ENCODE data around the gene MICALL1.
"Not testable (repeated sequence)": the region's sequence is repeated elsewhere in the genome, so short reads cannot be mapped to it uniquely, and the experiment has no call there.

The MICALL1 gene

GRCh38 chr22:37959231-37959825 is 53.2 kb downstream of the MICALL1 start:
- DNase-seq: no peak

GRCh38 chr22:37961062-37961461 is 55.0 kb downstream of the MICALL1 start:
- DNase-seq: no peak

DNA sequence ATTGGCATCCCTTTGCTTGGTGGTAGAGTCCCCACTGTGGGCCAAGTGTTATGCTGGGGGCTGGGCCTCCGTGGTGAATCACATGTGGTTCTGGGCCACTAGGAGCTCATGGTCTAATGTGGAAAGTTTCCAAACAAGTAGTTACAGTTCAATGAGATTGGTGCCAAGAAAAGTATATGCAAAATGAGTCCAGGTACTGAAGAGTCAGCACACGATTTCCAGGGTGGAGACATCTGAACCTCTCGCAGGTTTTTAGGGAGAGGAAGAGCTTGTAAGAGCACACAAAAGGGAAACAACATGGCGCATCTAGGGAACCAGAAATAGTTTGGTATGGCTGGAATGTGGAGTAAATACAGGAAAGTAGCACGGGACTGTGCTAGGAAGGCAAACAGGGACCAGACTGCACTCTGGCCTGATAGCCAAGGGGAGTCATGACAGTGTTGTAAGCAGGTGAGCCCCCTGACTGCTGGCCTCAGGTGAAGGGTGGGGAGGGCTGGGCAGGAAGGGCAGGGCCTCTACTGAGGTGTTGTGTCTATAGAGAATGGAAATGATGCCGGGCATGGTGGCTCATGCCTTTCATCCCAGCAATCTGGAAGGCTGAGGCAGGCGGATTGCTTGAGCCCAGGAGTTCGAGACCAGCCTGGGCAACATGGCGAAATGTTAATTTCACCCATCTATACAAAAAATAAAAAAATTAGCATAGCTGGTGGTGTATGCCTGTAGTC is 60.0 kb downstream of the MICALL1 start:
- DNase-seq: no peak

DNA sequence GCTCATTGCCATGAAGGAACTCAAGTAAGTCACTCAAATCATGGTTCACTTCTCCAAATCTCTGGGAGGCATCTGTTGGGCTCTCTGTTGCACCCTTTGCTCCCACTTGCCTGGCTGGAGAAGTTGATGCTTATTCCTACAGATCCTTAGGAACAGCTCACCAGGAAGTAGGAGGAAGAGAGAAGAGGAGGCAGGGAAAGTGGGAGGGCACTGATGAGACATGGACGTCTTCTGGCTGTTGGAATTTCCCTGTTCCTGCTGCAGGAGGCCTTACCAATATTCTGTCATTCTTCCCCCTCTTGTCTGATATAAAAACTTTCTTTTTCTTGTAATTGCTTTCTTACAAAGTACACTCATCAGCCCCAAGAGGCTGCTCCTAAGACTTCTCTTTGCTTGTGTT is 61.0 kb downstream of the MICALL1 start:
- DNase-seq: no peak

- no peak for DNase-seq
These were observed 61.7 kb downstream of the MICALL1 start for GRCh38 chr22:37967637-37968451.

GRCh38 chr22:37968452-37969251 is 62.6 kb downstream of the MICALL1 start:
- no peak for DNase-seq

DNA sequence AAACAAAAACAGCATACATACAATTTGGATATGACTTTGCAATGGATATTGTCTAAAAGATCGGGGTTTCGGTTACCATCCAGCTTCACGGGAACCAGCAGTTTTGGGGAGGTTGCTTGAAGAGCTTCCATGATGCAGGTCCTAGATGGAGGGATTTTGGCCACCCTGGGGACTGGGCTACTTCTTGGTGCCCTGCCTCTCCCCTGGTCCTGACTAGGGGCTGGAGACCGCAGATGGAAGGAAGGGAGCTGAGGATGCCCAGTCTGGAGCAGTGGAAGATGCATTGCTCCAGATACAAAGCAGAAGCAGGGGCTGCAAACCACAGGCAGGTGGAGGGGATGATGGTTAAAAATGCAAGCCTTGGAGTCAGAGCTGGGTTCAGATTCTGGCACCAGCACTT is 64.8 kb downstream of the MICALL1 start:
- DNase-seq: no peak

DNA sequence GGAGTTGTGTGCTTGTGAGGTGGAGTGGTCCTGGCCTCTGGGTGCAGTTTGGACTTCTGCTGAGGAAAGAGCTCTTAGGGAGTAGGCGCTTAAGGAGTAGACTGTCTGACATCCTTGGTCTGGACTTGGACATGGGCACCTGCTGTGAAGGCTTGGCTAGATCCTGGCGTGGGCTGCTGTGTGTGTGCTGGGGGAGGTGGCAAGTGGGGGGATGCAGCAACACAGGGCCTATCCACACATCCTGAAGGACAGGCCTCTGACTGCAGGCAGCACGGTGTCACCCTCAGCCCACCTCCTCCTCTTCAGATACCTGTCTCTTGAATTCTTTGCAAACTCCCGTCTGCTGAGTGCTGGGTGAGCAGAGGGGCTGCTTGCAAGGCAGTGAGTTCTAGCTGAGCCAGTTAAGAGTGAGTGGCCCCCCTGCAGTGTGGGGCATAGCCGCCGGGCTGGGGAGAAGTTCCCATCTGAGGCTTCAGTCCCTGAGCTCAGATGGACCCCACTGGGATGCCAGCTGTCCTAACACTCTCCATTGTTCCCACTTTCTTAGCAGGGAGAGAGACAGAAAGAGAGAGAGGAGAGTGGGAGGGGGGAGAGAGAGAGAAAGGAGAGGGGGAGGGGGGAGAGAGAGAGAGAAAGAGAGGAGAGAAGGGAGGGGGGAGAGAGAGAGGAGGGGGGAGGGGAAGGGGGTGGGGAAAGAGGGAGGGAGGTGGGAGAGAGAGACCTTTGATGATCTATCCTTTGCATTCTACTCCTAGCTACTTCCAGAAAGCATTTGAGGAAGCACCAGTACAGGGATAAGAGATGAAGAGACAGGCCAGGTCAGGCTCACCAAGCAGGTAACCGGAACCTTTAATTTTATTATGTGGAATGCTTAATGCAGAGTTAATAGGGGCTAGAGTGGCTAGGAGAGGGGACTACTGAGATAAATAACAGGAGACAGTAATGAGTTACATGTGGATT is 65.7 kb downstream of the MICALL1 start:
- DNase-seq: no peak

DNA sequence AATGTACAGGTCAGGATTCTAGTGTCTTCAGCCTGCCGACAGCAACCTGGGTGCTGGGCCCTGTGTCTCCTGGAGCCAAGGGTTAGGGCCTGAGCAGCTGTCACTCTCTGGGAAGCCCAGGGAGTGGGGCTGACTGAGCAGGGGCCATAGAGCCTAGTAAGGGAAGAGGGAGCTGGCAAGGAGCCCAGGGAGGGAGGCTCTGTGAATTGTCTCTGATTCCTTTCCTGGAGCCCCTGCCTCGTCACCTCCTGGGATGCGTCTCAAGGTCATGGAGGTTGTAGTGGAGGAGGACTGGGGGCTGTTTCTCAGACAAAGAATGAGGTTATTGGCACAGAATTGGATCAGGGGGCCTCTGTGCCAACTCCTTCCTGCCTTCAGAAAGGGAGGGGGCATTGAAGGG is 66.4 kb downstream of the MICALL1 start:
- no peak for DNase-seq

GRCh38 chr22:37973271-37974170 is 67.4 kb downstream of the MICALL1 start:
- DNase-seq: no peak

DNA sequence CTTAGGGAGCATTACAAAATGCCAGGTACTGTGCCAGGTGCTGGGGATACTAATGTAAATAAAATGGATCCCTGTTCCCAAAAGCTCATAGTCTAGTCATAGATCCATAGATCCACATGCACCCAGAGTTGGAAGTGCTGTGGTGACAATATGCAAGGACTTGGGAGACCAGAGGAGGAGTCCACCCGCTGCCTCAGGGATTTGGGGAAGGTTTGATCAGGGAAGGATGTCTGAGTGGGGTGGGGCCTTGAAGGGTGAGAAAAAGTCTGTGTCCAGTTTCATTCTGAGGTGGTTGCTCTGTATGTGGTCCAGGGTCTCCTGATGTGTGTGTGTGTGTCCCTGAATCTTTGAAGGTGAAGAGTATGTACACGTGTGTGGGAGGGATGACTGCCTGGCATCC is 69.1 kb downstream of the MICALL1 start:
- DNase-seq: no peak

DNA sequence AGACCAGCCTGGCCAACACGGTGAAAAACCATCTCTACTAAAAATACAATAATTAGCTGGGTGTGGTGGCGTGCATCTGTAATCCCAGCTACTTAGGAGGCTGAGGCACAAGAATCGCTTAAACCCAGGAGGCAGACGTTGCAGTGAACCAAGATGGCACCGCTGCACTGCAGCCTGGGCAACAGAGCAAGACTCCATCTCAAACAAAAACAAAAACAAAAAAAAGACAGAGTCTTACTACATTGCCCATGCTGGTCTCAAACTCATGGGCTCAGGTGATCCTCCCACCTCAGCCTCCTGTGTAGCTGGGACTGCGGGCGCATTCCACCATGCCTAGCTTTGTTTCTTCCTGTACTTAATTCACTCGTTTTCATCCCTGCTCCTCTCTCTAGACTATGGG is 69.9 kb downstream of the MICALL1 start:
- DNase-seq: not testable (repeated sequence)

- no peak for DNase-seq
These were observed 70.5 kb downstream of the MICALL1 start for GRCh38 chr22:37976547-37976946.

DNA sequence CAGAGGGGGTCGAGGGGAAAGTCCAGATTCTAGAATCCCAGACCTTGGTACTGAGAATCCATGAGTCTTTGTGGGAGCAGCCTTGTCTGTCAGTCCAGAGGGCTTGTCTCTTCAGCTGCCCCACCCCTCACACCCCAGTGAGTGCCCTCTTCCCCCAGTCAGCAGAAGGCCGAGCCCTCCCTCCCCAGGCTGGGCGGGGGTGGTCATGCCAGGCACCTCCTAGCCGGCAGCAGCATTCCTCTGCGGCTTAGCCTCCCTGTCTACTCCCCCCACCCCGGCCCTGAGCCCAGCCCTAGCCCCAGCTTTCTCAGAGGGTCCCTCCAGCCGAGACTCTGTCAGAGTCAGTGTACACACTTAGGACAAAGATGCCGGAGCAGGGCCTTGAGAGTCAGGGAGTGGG is 73.7 kb downstream of the MICALL1 start:
- DNase-seq: no peak

- no peak for DNase-seq
These were observed 75.3 kb downstream of the MICALL1 start for GRCh38 chr22:37981282-37982011.

DNA sequence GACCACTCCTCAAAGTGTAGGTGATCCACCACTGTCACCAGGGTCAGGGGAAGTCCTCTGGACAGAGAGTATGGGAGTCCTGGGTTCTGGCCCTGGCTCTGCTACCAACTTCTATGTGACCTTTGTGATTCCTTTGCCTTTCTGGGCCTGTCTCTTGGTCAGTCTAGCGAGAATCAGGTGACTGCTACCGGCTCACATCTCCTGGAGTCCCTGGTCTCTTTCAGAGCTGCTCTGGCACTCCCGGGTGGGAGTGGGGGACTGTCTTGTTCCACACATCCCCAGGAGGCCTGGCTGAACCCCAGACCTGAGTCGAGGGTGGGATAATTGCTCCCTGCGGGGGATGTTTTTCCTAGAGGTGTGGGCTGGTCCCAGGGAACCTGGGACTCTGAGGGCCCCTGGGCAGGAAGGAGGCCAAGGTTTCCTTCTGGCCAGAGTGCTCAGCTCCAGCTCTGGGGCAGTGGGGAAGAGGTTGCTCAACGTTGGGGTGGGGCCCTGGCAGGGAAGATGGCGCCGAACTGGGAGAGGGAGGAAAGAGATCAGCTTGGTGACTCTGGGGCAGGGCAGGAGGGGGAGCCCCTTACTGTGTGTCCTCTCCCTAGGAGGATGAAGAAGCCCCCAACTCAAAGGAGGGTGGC is 76.2 kb downstream of the MICALL1 start:
- no peak for DNase-seq

- DNase-seq: no peak
These were observed 77.1 kb downstream of the MICALL1 start for GRCh38 chr22:37982938-37983859.

All from CD4-positive, alpha-beta T cell treated with Interferon gamma for 1 hour (primary cell).